ENCODE measurements around the gene TAAR2.
"Not testable (repeated sequence)": the region's sequence is repeated elsewhere in the genome, so short reads cannot be mapped to it uniquely, and the experiment has no call there.

The TAAR2 gene

DNA sequence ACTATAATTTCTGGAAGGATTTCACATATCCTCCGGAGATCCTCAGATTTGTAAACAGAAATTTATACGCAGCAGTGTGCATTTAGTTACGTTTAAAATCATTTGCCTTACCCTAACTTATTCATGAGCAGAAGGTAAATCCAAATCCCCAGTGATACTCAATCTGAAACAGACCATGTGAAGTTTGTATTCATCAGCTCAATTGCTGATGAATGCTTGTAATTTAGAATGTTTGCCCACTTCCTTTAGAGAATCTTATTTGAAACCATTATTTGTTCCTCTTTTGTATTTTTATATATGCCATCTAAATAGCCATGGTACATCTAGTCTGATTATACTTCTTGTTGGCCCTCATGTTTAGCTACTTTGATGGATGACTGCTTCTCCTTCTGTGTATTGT is 19.5 kb upstream of the TAAR2 start:
- no peaks in the 10 kb centered on the region for H3K36me3 Mint-ChIP-seq (ENCODE audit: insufficient read depth)
- ATAC-seq (replicated peaks) = no peak
- no peak for DNase-seq
- no peaks in the 10 kb centered on the region for H3K9me3 Mint-ChIP-seq
- H3K27ac Mint-ChIP-seq = no peak overlapping the region
- H3K27me3 Mint-ChIP-seq = peaks cover 7 to 8% of the 10 kb centered on the region in 2 donors
- H3K4me1 Mint-ChIP-seq (ENCODE audit: low read depth in 2 of 2) = peaks cover 0 to 3% of the 10 kb centered on the region in 2 donors
- no peak overlapping the region for H3K4me3 Mint-ChIP-seq

DNA sequence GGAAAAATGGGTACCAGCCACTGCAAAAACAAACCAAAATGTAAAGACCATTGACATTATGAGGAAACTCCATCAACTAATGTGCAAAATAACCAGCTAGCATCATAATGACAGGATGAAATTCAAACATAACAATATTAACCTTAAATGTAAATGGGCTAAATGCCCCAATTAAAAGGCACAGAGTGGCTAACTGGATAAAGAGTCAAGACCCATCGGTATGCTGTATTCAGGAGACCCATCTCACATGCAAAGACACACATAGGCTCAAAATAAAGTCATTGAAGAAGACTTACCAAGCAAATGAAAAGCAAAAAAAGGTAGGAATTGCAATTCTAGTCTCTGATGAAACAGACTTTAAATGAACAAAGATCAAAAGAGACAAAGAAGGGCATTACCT is 13.1 kb upstream of the TAAR2 start:
- not testable (repeated sequence) for H3K36me3 Mint-ChIP-seq (ENCODE audit: insufficient read depth); H3K9me3 Mint-ChIP-seq; H3K27ac Mint-ChIP-seq; DNase-seq; H3K4me3 Mint-ChIP-seq; ATAC-seq (replicated peaks); H3K4me1 Mint-ChIP-seq (ENCODE audit: low read depth in 2 of 2)
- H3K27me3 Mint-ChIP-seq = peaks cover 63 to 66% of the 10 kb centered on the region in 2 donors

DNA sequence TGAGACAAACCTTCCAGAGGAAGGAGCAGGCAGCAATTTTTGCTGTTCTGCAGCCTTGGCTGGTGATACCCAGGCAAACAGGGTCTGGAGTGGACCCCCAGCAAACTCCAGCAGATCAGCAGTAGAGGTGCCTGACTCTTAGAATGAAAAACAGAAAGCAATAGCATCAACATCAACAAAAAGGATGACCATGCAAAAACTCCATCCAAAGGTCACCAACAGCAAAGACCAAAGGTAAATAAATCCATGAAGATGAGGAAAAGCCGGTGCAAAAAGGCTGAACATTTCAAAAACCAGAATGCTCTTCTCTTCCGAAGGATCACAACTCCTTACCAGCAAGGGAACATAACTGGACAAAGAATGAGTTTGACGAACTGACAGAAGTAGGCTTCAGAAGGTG is 11.8 kb upstream of the TAAR2 start:
- not testable (repeated sequence) for H3K36me3 Mint-ChIP-seq (ENCODE audit: insufficient read depth); DNase-seq; H3K27ac Mint-ChIP-seq; H3K9me3 Mint-ChIP-seq; H3K4me1 Mint-ChIP-seq (ENCODE audit: low read depth in 2 of 2); ATAC-seq (replicated peaks); H3K4me3 Mint-ChIP-seq
- H3K27me3 Mint-ChIP-seq = peaks cover 58 to 66% of the 10 kb centered on the region in 2 donors

DNA sequence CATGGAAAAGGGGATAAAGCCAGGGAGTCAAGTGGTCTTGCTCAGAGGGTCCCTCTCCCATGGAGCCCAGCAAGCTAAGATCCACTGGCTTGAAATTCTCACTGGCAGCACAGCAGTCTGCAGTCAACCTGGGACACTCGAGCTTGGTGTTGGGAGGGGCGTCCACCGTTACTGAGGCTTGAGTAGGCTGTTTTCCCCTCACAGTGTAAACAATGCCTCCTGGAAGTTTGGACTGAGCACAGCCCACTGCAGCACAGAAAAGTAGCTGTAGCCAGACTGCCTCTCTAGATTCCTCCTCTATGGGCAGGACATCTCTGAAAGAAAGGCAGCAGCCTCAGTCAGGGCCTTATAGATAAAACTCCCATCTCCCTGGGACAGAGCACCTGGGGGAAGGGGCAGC is 11.2 kb upstream of the TAAR2 start:
- not testable (repeated sequence) for H3K9me3 Mint-ChIP-seq; H3K4me3 Mint-ChIP-seq; H3K36me3 Mint-ChIP-seq (ENCODE audit: insufficient read depth); DNase-seq; ATAC-seq (replicated peaks); H3K4me1 Mint-ChIP-seq (ENCODE audit: low read depth in 2 of 2); H3K27ac Mint-ChIP-seq
- H3K27me3 Mint-ChIP-seq = peaks cover 64 to 66% of the 10 kb centered on the region in 2 donors

DNA sequence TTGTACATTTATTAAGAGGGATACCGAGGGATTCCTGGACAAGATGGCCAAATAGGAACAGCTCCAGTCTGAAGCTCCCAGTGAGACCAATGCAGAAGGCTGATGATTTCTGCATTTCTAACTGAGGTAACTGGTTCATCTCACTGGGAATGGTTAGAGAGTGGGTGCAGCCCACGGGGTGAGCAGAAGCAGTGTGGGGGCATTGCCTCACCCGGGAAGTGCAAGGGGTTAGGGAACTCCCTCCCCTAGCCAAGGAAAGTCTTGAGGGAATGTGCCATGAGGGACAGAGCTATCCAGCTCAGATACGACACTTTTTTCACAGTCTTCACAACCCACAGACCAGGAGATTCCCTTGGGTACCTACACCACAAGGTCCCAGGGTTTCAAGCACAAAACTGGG is 10.7 kb upstream of the TAAR2 start:
- DNase-seq (no peak), ATAC-seq (replicated peaks) (no peak)
- Mint-ChIP-seq H3K27me3 (peaks cover 64 to 66% of the 10 kb centered on the region in 2 donors), H3K4me1 (ENCODE audit: low read depth in 2 of 2) (no peaks in the 10 kb centered on the region), H3K36me3 (ENCODE audit: insufficient read depth) (no peaks in the 10 kb centered on the region), H3K9me3 (peaks cover 0 to 8% of the 10 kb centered on the region in 2 donors), H3K4me3 (no peak overlapping the region), H3K27ac (no peak overlapping the region)

DNA sequence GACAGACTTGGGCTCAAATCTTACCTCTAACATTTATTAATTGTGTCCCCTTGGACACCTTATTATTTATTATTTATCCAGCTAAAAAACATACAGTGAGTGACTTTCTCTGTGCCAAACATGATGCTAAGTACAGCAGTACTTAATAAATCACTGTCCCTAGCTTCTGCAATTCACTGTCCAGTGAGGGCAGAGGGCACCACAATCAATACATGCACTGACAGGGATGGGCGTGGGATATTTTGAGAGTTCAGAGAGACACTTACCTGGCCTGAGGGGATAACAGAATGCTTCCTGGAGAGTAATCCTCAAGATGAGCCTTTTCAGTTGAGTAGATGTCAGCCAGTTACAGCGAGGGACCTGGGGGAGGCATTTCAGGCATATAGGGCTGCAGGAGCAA is 9.3 kb upstream of the TAAR2 start:
- H3K27me3 Mint-ChIP-seq = peaks cover 70 to 71% of the 10 kb centered on the region in 2 donors
- no peaks in the 10 kb centered on the region for H3K4me1 Mint-ChIP-seq (ENCODE audit: low read depth in 2 of 2)

DNA sequence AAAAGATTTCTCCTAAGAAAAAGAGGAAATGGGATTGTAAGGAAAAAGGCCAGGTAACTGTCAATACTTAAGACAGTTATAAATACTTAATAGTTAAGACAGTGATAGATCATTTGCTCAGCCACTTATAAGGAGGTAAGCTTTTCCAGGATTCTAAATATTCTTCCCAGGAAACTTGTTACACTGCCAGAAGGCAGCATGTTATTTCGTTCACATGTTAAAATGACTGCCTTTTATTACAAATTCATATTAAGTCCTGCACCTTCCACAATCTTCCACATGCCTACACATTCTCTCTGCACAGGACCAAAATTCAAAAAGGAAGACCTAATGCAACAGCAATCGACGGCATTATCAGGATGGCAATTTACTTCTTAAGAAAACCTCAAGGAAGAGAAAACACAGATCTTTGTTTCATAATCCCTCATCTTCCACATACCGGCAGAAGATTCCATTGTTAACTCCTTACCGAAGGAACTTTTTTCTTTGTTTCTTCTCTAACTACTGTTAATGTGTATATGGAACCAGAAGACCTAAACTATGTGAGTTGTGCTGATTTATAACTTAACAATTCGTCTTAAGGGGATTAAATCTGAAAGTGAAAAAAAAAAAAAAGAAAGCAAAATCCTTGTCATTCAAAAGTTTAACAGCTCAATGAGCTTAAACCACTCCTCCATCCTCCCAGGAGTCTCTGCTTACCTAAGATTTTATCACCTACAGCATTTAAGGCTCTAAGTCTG is 799 bp downstream of the TAAR2 start:
- ATAC-seq (replicated peaks) (no peak), DNase-seq (no peak)
- Mint-ChIP-seq H3K4me1 (ENCODE audit: low read depth in 2 of 2) (no peaks in the 10 kb centered on the region), H3K9me3 (peaks cover 0 to 2% of the 10 kb centered on the region in 2 donors), H3K27ac (no peak overlapping the region), H3K27me3 (peaks cover 25 to 34% of the 10 kb centered on the region in 2 donors), H3K36me3 (ENCODE audit: insufficient read depth) (no peaks in the 10 kb centered on the region), H3K4me3 (no peak overlapping the region)

More for the DNA sequence above, 9.3 kb upstream of the TAAR2 start:
- Mint-ChIP-seq H3K36me3 (ENCODE audit: insufficient read depth) (no peaks in the 10 kb centered on the region), H3K9me3 (peaks cover 0 to 7% of the 10 kb centered on the region in 2 donors), H3K27ac (no peak overlapping the region), H3K4me3 (no peak overlapping the region)
- ATAC-seq (replicated peaks) (no peak), DNase-seq (no peak)

DNA sequence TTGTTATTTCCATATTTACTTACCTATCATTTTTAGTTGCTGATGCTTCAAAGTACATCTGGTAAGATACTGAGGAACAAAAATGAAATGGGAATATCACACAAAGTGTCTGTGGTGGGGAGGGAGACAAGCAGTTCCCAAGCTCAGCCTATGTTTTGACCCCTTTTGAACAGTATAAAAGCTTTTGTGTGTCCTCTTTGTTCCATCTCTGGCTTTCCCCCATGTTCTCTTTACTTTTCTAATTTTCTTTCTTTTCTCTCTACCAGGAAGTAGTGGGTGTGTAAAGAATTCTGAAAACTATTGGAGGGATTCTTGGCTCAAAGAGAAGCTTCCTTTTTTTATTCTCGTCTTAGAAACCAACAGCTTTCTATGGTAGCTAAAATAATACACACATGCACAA is 7.4 kb downstream of the TAAR2 start:
- Mint-ChIP-seq H3K36me3 (ENCODE audit: insufficient read depth) (no peaks in the 10 kb centered on the region), H3K4me1 (ENCODE audit: low read depth in 2 of 2) (peaks cover 9 to 16% of the 10 kb centered on the region in 2 donors), H3K4me3 (no peak overlapping the region), H3K9me3 (no peaks in the 10 kb centered on the region), H3K27ac (no peak overlapping the region), H3K27me3 (no peaks in the 10 kb centered on the region)
- DNase-seq (no peak), ATAC-seq (replicated peaks) (no peak)

DNA sequence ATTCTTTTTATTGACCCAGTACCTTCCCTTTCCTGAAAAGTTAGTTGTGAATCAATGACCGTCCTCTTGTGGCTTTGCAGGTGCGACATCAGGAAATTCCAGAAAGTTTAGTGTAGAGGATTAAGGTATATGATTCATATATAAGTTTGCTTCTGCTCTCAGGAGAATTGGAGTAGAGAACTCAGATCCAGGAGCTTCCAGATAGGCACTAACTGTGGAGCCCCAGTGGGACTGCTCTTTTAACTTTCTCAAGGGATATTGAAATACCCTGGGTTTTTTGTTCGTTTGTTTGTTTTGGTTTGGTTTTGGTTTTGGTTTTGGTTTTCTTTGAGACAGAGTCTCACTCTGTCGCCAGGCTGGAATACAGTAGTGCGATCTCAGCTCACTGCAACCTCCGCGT is 9.5 kb downstream of the TAAR2 start:
- H3K4me1 Mint-ChIP-seq (ENCODE audit: low read depth in 2 of 2) = peaks cover 9 to 16% of the 10 kb centered on the region in 2 donors
- H3K36me3 Mint-ChIP-seq (ENCODE audit: insufficient read depth) = no peaks in the 10 kb centered on the region
- H3K27me3 Mint-ChIP-seq = no peaks in the 10 kb centered on the region
- H3K27ac Mint-ChIP-seq = peak overlapping the region; percentile 81 to 87
- no peak for DNase-seq
- ATAC-seq (replicated peaks) = no peak
- H3K4me3 Mint-ChIP-seq = peak overlapping the region; percentile 69 to 75
- H3K9me3 Mint-ChIP-seq = no peaks in the 10 kb centered on the region

DNA sequence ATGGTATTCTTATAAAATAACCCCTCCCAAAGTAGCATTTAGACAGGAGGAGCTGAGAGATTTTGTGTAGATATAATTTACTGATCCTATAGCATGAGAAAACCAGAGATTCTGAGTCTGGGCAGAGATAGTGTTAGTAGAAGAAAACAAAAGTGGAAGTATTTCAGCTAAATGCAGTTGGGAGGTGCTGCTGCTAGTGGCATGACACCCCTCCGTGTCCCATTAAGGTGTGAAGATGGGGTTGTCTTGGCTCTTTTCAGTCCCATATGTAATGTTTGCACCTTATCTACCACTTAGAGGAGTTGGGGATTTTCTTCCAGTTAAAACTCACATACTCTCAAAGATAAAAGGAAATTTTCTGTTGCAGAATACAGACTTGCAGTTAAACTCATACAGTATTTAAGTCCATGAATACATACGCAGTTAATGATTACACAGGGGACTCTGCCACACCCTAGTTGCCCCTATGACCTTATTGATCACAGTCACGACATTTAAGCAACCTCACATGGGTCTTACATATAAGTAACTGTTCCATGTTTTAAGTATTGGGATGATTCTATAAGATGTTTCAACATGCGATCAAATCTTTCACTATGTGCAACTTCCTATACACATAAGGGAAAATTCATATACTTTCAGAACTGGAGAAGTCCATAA is 11.5 kb downstream of the TAAR2 start:
- peak; percentile 96 for ATAC-seq (replicated peaks)
- DNase-seq = no peak
- Mint-ChIP-seq H3K4me3 (peak overlapping the region; percentile 33 to 44), H3K9me3 (no peaks in the 10 kb centered on the region), H3K4me1 (ENCODE audit: low read depth in 2 of 2) (peaks cover 9 to 16% of the 10 kb centered on the region in 2 donors), H3K27me3 (no peaks in the 10 kb centered on the region), H3K27ac (peak overlapping the region; percentile 22 to 57), H3K36me3 (ENCODE audit: insufficient read depth) (no peaks in the 10 kb centered on the region)

DNA sequence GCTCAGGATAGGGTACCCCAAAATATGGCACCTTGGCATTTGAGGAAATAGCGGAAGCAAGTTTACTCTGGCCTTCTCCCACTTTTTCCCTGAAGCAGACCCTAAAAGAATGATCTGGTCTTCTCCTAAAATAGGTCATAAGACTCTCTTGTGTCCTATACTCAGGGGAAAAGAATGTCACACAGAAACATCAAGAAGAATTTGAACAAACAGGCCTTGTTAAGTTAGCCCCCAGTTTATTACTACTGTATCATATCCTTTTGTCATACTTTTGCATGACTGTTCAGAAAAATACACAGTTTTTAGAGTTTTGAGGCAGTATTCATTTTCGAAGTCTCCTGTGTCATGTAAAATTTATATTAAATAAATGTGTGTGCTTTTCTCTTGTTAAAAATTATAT is 12.5 kb downstream of the TAAR2 start:
- Mint-ChIP-seq H3K36me3 (ENCODE audit: insufficient read depth) (no peaks in the 10 kb centered on the region), H3K4me1 (ENCODE audit: low read depth in 2 of 2) (peaks cover 9 to 16% of the 10 kb centered on the region in 2 donors), H3K27ac (no peak overlapping the region), H3K9me3 (no peaks in the 10 kb centered on the region), H3K27me3 (no peaks in the 10 kb centered on the region), H3K4me3 (no peak overlapping the region)
- DNase-seq (no peak), ATAC-seq (replicated peaks) (no peak)

DNA sequence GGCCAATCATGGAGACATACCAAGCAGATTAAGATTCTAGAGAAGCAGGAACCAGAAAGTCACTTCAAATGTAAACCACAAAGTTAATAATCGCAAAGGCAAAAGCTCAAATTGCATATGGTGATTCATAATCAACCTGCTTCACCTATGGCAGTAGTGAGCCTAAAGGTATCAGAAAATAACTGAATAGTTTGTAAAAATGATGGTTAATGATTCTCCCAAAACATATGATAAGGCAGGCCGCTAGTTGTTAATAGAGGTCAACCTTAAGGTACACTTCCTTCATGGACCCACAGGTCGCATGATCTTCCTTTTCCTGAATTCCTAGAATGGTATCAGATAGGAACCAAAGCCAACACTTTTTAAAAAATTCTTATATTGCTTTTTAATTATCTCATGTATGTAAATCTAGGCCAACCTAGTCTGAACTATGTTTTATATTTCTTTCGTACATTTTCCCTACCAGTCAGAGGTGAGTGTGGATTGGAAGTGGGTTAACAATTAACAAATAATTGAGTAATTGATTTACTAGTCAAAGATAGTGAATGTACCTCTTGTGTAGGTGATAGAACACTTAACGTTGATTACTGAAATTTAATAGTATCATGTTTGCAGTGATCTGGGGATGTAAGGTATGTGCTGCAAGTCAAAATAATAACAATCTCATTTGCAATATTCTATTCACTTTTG is 16.4 kb downstream of the TAAR2 start:
- DNase-seq = no peak
- no peaks in the 10 kb centered on the region for H3K9me3 Mint-ChIP-seq
- H3K4me1 Mint-ChIP-seq (ENCODE audit: low read depth in 2 of 2) = peaks cover 5 to 8% of the 10 kb centered on the region in 2 donors
- no peak overlapping the region for H3K4me3 Mint-ChIP-seq
- no peaks in the 10 kb centered on the region for H3K36me3 Mint-ChIP-seq (ENCODE audit: insufficient read depth)
- peaks cover 10 to 15% of the 10 kb centered on the region in 2 donors for H3K27me3 Mint-ChIP-seq
- ATAC-seq (replicated peaks) = no peak
- H3K27ac Mint-ChIP-seq = no peak overlapping the region

DNA sequence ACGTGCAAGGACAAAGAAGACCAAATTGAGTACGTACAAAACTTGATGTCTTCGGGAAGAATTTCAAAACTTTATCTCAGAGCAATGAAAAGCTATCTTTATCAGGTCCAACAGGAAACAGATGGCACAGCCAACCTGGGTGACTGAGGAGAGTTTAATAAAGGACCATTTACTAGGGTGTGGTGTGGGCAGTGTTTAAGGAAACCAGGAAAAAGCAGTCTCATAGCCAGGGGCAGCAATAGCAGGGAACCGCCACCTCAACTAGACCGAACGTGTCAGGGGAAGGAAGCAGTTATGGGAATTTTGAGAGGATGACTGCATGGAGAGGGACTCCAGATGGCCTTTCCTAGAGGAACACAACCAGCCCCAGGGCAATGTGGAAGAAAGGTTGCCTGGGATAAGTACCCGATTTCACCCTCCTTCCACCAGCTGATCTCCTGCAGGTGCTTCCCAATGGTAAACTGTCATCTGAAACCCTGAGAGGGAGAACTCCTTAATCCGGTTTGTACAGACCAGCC is 19.4 kb downstream of the TAAR2 start:
- Mint-ChIP-seq H3K27me3 (peaks cover 18 to 21% of the 10 kb centered on the region in 2 donors), H3K4me1 (ENCODE audit: low read depth in 2 of 2) (peaks cover 0 to 3% of the 10 kb centered on the region in 2 donors), H3K27ac (no peak overlapping the region), H3K9me3 (no peaks in the 10 kb centered on the region), H3K36me3 (ENCODE audit: insufficient read depth) (no peaks in the 10 kb centered on the region), H3K4me3 (no peak overlapping the region)
- DNase-seq (no peak), ATAC-seq (replicated peaks) (no peak)

All from effector memory CD8-positive, alpha-beta T cell (primary cell).